ENCODE results near the gene SLC25A15. TPM values are rescaled to one million over a fixed set of nuclear protein-coding genes. Genes with fewer than 3 reads are reported as not detected.

SLC25A15 gene
- total and polyA plus RNA-seq, 2 experiments from 2014 or later: 11.5 to 24.3 TPM

- 98% methylated on average over 6 of the region's 6 CpGs for WGBS (ENCODE audit: low lambda C conversion rate, missing lambda C conversion rate)
- H3K36me3 ChIP-seq (replicated peaks; ENCODE audit: insufficient read depth, low read depth): no peaks in the 10 kb centered on the region
Measured at GRCh38 chr13:40812724-40813445, 23.5 kb downstream of the SLC25A15 start.

GRCh38 chr13:40813667-40814454 is 24.4 kb downstream of the SLC25A15 start:
- Histone ChIP-seq H3K9me2 (replicated peaks; ENCODE audit: insufficient read depth) (no peaks in the 10 kb centered on the region), H3K79me2 (no peaks in the 10 kb centered on the region), H3K4me1 (ENCODE audit: insufficient read depth) (no peaks in the 10 kb centered on the region), H3K36me3 (replicated peaks; ENCODE audit: insufficient read depth, low read depth) (no peaks in the 10 kb centered on the region), H3K27me3 (no peaks in the 10 kb centered on the region), H3K4me3 (no peak overlapping the region), H3K27ac (no peak overlapping the region), H3K9me3 (ENCODE audit: low read depth) (no peaks in the 10 kb centered on the region), H3K4me2 (no peak overlapping the region), H2AFZ (no peak overlapping the region), H4K20me1 (ENCODE audit: insufficient read depth, poor library complexity, severe bottlenecking) (no peaks in the 10 kb centered on the region)
- WGBS (ENCODE audit: low lambda C conversion rate, missing lambda C conversion rate): 75% methylated on average over 7 of the region's 7 CpGs
- DNase-seq (ENCODE audit: low spot score): peak; percentile 35
- TF ChIP-seq CTCF (IDR thresholded peaks at IDR 0.05; ENCODE audit: poor library complexity): peak; percentile 29
- TF ChIP-seq EZH2phosphoT487 (IDR thresholded peaks at IDR 0.05; ENCODE audit: low read depth, severe bottlenecking, unreplicated experiment): no peak
- no peak for TF ChIP-seq EZH2 (IDR thresholded peaks at IDR 0.05; ENCODE audit: borderline replicate concordance)

More at GRCh38 chr13:40812724-40813445, 23.5 kb downstream of the SLC25A15 start:
- Histone ChIP-seq H3K79me2 (no peaks in the 10 kb centered on the region), H2AFZ (no peak overlapping the region), H3K27me3 (no peaks in the 10 kb centered on the region), H3K4me3 (no peak overlapping the region), H3K4me2 (no peak overlapping the region), H3K27ac (no peak overlapping the region), H3K9me2 (replicated peaks; ENCODE audit: insufficient read depth) (no peaks in the 10 kb centered on the region), H4K20me1 (ENCODE audit: insufficient read depth, poor library complexity, severe bottlenecking) (no peaks in the 10 kb centered on the region), H3K9me3 (ENCODE audit: low read depth) (no peaks in the 10 kb centered on the region), H3K4me1 (ENCODE audit: insufficient read depth) (no peaks in the 10 kb centered on the region)
- TF ChIP-seq EZH2 (IDR thresholded peaks at IDR 0.05; ENCODE audit: borderline replicate concordance) (no peak), CTCF (IDR thresholded peaks at IDR 0.05; ENCODE audit: poor library complexity) (no peak), EZH2phosphoT487 (IDR thresholded peaks at IDR 0.05; ENCODE audit: low read depth, severe bottlenecking, unreplicated experiment) (no peak)
- no peak for DNase-seq (ENCODE audit: low spot score)

GRCh38 chr13:40814803-40815202 is 25.4 kb downstream of the SLC25A15 start:
- Histone ChIP-seq H3K4me3 (no peak overlapping the region), H3K27ac (no peak overlapping the region), H3K9me2 (replicated peaks; ENCODE audit: insufficient read depth) (no peaks in the 10 kb centered on the region), H2AFZ (no peak overlapping the region), H3K4me1 (ENCODE audit: insufficient read depth) (no peaks in the 10 kb centered on the region), H3K79me2 (no peaks in the 10 kb centered on the region), H3K27me3 (no peaks in the 10 kb centered on the region), H3K36me3 (replicated peaks; ENCODE audit: insufficient read depth, low read depth) (no peaks in the 10 kb centered on the region), H3K9me3 (ENCODE audit: low read depth) (no peaks in the 10 kb centered on the region), H3K4me2 (no peak overlapping the region), H4K20me1 (ENCODE audit: insufficient read depth, poor library complexity, severe bottlenecking) (no peaks in the 10 kb centered on the region)
- no peak for DNase-seq (ENCODE audit: low spot score)
- 98% methylated on average over 2 of the region's 2 CpGs for WGBS (ENCODE audit: low lambda C conversion rate, missing lambda C conversion rate)
- no peak for TF ChIP-seq EZH2phosphoT487 (IDR thresholded peaks at IDR 0.05; ENCODE audit: low read depth, severe bottlenecking, unreplicated experiment)
- no peak for TF ChIP-seq EZH2 (IDR thresholded peaks at IDR 0.05; ENCODE audit: borderline replicate concordance)
- no peak for TF ChIP-seq CTCF (IDR thresholded peaks at IDR 0.05; ENCODE audit: poor library complexity)

All from hepatocyte (in vitro differentiated cells).